Measurements from ENCODE around the gene PPBP.

DNA sequence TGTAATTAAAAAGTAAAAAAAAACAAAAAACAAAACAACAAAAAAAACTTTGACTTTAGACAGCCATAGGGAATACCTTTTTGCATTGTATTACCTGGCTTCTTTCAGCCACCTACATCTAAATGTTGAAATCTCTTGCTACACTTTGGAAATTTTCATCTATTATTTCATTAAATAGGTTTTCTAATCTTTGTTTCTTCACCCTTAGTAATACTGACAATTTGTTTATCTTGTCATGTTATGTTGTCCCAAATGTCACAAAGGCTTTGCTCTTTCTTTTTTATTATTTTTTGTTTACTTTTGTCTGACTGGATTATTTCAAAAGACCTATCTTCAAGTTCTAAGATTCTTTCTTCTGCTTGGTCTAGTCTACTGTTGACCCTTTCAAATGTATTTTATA, 13.6 kb downstream of the PPBP start:
- TF ChIP-seq CTCF (IDR thresholded peaks at IDR 0.05): no peak
- no peak for TF ChIP-seq POLR2A (IDR thresholded peaks at IDR 0.05)

Measured in body of pancreas (tissue), 4 donors.